Erythroblast (primary cell): ENCODE data around the gene PAEP.
"Not testable (repeated sequence)": the region's sequence is repeated elsewhere in the genome, so short reads cannot be mapped to it uniquely, and the experiment has no call there.

Experiments
- DNase-seq, 2 experiments: peaks; one replicate each; lab custom pipeline; 2025; lab: John Stamatoyannopoulos, UW
- GATA1 ChIP-seq: IDR thresholded peaks from 2 replicates; pipeline ENCODE4 v1.6.1; 2011; ENCODE audit warnings: low read depth, mild to moderate bottlenecking, control low read depth, low read length, moderate library complexity
- POLR2A ChIP-seq: IDR thresholded peaks from 2 replicates; pipeline ENCODE4 v1.6.1; 2011; ENCODE audit warnings: mild to moderate bottlenecking, low read length

The PAEP gene

GRCh38 chr9:135521608-135522095 is 39.9 kb upstream of the PAEP start:
- no peak for DNase-seq
- no peak for TF ChIP-seq POLR2A

DNA sequence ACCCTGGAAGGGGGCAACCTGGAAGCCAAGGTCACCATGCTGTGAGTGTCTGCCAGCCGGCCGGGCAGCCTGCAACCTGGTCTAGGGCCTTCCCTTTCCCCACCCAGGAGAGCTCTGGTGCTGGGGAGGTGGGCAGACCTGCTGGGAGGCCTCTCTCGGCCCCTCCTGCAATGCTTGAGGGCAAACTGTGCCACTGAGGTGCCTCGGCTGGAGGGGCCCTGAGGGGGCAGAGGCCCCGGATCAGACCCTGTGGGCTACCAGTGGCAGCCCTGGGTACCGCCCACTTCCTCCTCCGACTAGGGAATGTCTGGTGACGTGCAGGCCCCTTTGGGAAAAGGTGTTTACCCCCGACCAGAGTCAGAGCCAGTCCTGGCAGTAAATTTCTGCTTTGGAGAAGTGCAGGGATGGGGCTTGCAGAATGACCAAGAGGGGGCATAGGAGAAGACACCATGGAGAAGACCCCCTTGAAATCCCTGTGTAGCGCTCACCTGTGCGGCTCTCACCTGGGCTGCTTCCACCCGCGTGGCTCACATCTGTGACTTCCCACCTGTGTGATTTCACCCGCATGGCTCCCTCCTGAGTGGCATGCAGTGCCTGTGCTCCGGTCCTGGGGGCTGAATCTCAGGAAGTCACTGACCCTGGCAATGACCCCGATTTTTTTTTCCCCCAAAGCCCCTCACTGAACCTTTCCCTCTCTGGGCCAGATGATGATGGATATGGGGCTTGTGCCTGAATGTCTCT is 39.2 kb upstream of the PAEP start:
- DNase-seq: no peak
- TF ChIP-seq POLR2A (no peak), GATA1 (no peak)

DNA sequence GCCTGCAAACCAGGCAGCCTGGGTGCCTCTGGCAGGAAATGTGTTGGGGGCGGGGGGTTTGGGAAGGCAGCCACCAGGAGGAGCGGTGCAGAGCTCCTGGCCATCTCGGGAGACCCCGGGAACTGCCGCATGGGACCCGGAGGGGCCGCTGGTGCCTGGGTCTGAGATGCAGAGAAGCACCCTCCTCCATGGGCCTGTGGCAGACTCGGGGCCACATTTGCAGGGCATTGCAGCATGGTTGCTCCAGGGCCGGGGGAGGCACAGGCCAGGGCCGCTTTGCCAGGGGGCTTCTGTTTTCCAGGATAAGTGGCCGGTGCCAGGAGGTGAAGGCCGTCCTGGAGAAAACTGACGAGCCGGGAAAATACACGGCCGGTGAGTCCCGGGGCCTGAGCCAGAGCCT is 38.6 kb upstream of the PAEP start:
- DNase-seq: no peak
- no peak for TF ChIP-seq POLR2A
- TF ChIP-seq GATA1: no peak

GRCh38 chr9:135523521-135524129 is 37.9 kb upstream of the PAEP start:
- TF ChIP-seq POLR2A (no peak), GATA1 (no peak)
- DNase-seq: no peak

GRCh38 chr9:135524130-135524861 is 37.3 kb upstream of the PAEP start:
- TF ChIP-seq GATA1 (no peak), POLR2A (no peak)
- no peak for DNase-seq

- TF ChIP-seq POLR2A: no peak
- no peak for TF ChIP-seq GATA1
- DNase-seq: no peak
Measured at GRCh38 chr9:135525241-135526088, 36.1 kb upstream of the PAEP start.

- TF ChIP-seq POLR2A (no peak), GATA1 (no peak)
- DNase-seq: no peak
Measured at GRCh38 chr9:135526089-135526729, 35.3 kb upstream of the PAEP start.

- DNase-seq: no peak
- TF ChIP-seq POLR2A (no peak), GATA1 (no peak)
Measured at GRCh38 chr9:135526730-135527571, 34.6 kb upstream of the PAEP start.

GRCh38 chr9:135528842-135529435 is 32.6 kb upstream of the PAEP start:
- not testable (repeated sequence) for DNase-seq

DNA sequence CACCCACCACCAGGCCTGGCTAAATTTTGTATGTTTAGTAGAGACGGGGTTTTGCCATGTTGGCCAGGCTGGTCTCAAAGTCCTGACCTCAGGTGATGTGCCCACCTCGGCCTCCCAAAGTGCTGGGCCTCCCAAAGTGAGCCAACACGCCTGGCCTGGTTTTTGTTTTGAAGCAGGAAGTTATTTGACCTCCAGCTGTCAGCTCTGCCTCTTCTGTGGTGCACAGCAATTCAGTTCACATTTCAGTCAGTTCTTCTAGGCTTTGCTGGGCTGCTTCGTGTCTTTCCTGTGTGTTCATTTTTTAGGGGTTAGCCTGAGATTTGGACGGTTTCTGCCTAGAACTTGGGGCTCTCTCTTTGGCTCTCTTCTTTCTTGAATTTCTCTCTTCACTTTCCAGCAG is 31.4 kb upstream of the PAEP start:
- TF ChIP-seq POLR2A (no peak), GATA1 (no peak)
- no peak for DNase-seq

DNA sequence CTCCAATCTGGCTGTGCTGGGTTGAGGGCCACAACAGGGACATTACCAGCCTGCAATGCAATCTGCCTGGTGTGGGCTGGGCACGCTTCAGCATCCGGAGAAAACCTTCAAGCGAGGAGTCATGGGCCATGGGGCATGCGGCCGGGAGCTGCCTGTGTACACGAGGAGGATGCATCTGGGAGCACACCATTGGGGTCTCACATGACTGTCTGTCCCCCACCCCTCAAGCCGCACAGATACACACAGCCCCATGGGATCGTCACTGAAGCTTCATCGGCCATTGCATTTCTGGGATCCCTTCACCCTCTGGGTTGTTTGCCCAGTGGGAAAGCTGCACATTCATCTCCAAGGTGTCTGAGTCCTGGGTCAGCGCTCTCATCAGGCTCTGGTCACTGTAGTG is 30.5 kb upstream of the PAEP start:
- DNase-seq: no peak
- no peak for TF ChIP-seq GATA1
- TF ChIP-seq POLR2A: no peak

DNA sequence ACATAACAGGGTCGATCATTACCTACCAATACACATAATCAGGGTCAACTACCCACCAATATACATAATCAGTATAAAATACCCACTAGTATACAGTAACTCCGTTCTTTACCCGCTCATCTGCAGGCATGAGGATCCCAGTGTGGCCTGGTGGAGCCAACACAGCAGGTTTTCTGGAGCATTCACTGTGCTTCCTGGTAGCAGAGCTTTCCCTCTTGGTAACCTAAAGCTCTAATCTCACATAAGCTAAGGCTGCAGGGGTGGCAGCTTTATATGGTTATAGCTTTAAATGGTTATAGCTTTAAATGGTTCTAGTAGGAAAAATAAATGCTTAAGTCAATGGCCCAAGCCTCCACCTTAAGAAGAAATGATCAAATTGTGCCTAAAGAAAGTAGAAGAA is 28.4 kb upstream of the PAEP start:
- TF ChIP-seq POLR2A (no peak), GATA1 (no peak)
- no peak for DNase-seq
